HG03095 (cell line): ENCODE results near the gene MAEL.

ENCODE experiments used
- ATAC-seq: cut with Tn5 transposase; IDR thresholded peaks from one replicate; pipeline ENCODE4 v1.9.1; 2021; ENCODE audit warnings: moderate library complexity; ENCODE audit not compliant: unreplicated experiment

Gene MAEL

GRCh38 chr1:166988974-166989515 lies at the start of gene MAEL:
MAEL (plus strand) TSS chr1:166989280; CDS start chr1:166989353, 73 bp downstream.
- ATAC-seq = no peak

- ATAC-seq = no peak
These were observed 49.2 kb upstream of the MAEL start for GRCh38 chr1:166939741-166940375.

GRCh38 chr1:166944186-166944967 lies 44.7 kb upstream of the MAEL start:
- ATAC-seq = no peak

GRCh38 chr1:166947398-166948043 lies 41.6 kb upstream of the MAEL start:
- no peak for ATAC-seq

- ATAC-seq = no peak
These were observed 40.2 kb upstream of the MAEL start for GRCh38 chr1:166948856-166949350.

- ATAC-seq = no peak
These were observed 38.9 kb upstream of the MAEL start for GRCh38 chr1:166950156-166950555.

GRCh38 chr1:166951050-166951449 lies 38.0 kb upstream of the MAEL start:
- no peak for ATAC-seq

GRCh38 chr1:166952002-166952746 lies 36.9 kb upstream of the MAEL start:
- ATAC-seq = no peak

GRCh38 chr1:166953491-166953890 lies 35.6 kb upstream of the MAEL start:
- no peak for ATAC-seq

GRCh38 chr1:166956057-166956850 lies 32.8 kb upstream of the MAEL start:
- no peak for ATAC-seq

- no peak for ATAC-seq
These were observed 32.2 kb upstream of the MAEL start for GRCh38 chr1:166956872-166957271.

- ATAC-seq = peak; percentile 57
These were observed 28.1 kb upstream of the MAEL start for GRCh38 chr1:166960858-166961474.

GRCh38 chr1:166969074-166969677 lies 19.9 kb upstream of the MAEL start:
- peak; percentile 83 for ATAC-seq

- no peak for ATAC-seq
These were observed 17.8 kb upstream of the MAEL start for GRCh38 chr1:166971252-166971651.

- ATAC-seq = no peak
These were observed 16.9 kb upstream of the MAEL start for GRCh38 chr1:166972193-166972592.

GRCh38 chr1:166972826-166973225 lies 16.3 kb upstream of the MAEL start:
- no peak for ATAC-seq

GRCh38 chr1:166974647-166975345 lies 14.3 kb upstream of the MAEL start:
- ATAC-seq = no peak

GRCh38 chr1:166975361-166976129 lies 13.5 kb upstream of the MAEL start, which contains the start of gene ILDR2:
ILDR2 (minus strand) TSS chr1:166975540; CDS start chr1:166975268, 272 bp downstream.
- ATAC-seq = peak; percentile 52
